ENCODE data around the gene CAMK2A.
"Not testable (repeated sequence)": the region's sequence is repeated elsewhere in the genome, so short reads cannot be mapped to it uniquely, and the experiment has no call there.

CAMK2A gene

DNA sequence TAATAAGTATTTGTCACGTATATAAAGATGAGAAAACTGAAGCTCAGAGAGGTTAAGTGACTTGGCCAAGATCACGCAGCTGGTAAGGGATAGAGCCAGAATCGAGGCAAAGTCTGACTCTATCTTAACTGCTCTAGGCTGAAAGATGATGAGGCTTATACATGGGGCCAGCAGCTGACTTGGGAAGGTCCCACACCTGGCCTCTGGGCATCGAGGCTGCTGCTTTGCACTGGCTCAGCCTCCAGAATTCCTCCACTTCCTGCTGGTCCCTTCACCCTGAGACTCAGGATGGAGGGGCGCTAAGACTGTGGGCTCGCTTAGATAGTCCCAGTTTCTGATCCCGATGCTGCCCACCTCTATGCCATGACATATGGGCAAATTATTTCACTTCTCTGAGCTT, 35.2 kb downstream of the CAMK2A start:
- TF ChIP-seq, protein P1, sequence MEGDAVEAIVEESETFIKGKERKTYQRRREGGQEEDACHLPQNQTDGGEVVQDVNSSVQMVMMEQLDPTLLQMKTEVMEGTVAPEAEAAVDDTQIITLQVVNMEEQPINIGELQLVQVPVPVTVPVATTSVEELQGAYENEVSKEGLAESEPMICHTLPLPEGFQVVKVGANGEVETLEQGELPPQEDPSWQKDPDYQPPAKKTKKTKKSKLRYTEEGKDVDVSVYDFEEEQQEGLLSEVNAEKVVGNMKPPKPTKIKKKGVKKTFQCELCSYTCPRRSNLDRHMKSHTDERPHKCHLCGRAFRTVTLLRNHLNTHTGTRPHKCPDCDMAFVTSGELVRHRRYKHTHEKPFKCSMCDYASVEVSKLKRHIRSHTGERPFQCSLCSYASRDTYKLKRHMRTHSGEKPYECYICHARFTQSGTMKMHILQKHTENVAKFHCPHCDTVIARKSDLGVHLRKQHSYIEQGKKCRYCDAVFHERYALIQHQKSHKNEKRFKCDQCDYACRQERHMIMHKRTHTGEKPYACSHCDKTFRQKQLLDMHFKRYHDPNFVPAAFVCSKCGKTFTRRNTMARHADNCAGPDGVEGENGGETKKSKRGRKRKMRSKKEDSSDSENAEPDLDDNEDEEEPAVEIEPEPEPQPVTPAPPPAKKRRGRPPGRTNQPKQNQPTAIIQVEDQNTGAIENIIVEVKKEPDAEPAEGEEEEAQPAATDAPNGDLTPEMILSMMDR (IDR thresholded peaks at IDR 0.05; ENCODE audit: unreplicated experiment in 3 of 3) = no peak
- Mint-ChIP-seq H3K4me1 (peaks cover 12% of the 10 kb centered on the region), H3K4me3 (no peak overlapping the region), H3K9me3 (no peaks in the 10 kb centered on the region), H3K27me3 (ENCODE audit: low read depth) (no peaks in the 10 kb centered on the region), H3K36me3 (ENCODE audit: low read depth) (no peaks in the 10 kb centered on the region), H3K27ac (no peak overlapping the region)

DNA sequence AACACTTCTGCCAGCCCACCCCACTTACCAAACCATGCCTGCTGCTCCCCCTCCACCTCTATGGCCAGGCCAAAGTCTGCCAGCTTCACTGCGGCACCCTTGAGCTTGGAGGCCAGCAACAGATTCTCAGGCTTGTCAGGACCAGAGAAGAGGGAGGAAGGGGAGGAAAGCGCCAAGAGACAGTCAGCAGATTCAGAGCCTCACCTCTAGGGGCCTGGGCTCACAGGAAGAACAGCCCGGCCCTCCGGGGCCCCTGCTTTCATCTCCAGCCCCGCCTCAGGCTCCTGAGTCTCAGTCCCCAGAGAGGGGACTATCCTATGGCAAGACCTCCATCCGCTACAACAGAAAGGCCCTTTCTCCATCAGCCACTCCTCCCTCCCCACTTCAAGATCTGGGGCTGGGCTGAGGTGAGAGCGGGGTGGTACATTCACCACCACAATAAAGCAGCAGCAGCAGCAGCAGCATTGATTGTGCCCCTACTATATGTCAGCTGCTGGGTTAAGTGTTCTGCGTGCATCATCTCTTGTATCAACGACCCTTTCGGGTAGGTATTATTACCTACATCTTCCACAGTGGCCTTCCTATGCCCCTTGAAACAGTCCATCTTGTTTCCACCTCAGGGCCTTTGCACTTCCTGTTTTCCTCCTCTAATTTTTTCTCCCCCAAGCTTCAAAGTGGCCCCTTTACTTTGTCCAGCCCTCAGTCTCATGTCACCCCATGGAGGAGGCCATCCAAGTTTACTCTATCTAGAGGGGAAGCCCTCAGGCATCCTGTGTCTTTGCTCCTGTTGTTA, 36.0 kb downstream of the CAMK2A start:
- TF ChIP-seq, protein P1 (IDR thresholded peaks at IDR 0.05; ENCODE audit: unreplicated experiment in 3 of 3) = no peak
- peak overlapping the region in 1 of 3 experiments; percentile 36 for H3K27ac Mint-ChIP-seq
- H3K36me3 Mint-ChIP-seq (ENCODE audit: low read depth) = no peaks in the 10 kb centered on the region

GRCh38 chr5:150252489-150252888, 37.1 kb downstream of the CAMK2A start:
- H3K36me3 Mint-ChIP-seq (ENCODE audit: low read depth) = no peaks in the 10 kb centered on the region
- H3K9me3 Mint-ChIP-seq = no peaks in the 10 kb centered on the region
- H3K27ac Mint-ChIP-seq = no peak overlapping the region
- no peaks in the 10 kb centered on the region for H3K27me3 Mint-ChIP-seq (ENCODE audit: low read depth)
- peaks cover 13% of the 10 kb centered on the region for H3K4me1 Mint-ChIP-seq
- no peak overlapping the region for H3K4me3 Mint-ChIP-seq
- TF ChIP-seq, protein P1 (IDR thresholded peaks at IDR 0.05; ENCODE audit: unreplicated experiment in 3 of 3) = no peak

More for the DNA sequence above, 36.0 kb downstream of the CAMK2A start:
- no peaks in the 10 kb centered on the region for H3K9me3 Mint-ChIP-seq
- peaks cover 12% of the 10 kb centered on the region for H3K4me1 Mint-ChIP-seq
- no peaks in the 10 kb centered on the region for H3K27me3 Mint-ChIP-seq (ENCODE audit: low read depth)
- H3K4me3 Mint-ChIP-seq = no peak overlapping the region

- Mint-ChIP-seq H3K36me3 (ENCODE audit: low read depth) (no peaks in the 10 kb centered on the region), H3K4me1 (peaks cover 23% of the 10 kb centered on the region), H3K4me3 (no peak overlapping the region), H3K27ac (no peak overlapping the region), H3K27me3 (ENCODE audit: low read depth) (peaks cover 5% of the 10 kb centered on the region), H3K9me3 (no peaks in the 10 kb centered on the region)
- TF ChIP-seq, protein P1 (IDR thresholded peaks at IDR 0.05; ENCODE audit: unreplicated experiment in 3 of 3) = no peak
Observed at GRCh38 chr5:150251504-150251903, 38.1 kb downstream of the CAMK2A start.

DNA sequence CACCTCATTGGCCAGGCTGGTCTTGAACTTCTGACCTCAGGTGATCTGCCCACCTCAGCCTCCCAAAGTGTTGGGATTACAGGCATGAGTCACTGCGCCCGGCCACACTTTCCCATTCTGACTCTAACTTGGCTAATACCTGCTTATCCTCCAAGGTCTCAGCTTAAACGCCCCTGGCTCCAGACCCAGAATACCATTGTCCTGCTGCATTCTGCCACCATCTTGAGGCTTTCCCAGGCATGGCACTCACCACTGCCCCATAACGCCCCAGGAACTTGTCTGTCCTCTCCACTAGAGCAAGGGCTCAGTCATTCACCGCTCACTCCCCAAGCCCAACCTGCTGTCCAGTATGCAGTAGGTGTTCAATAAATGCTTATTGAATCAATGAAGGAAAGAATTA, 39.8 kb downstream of the CAMK2A start:
- TF ChIP-seq, protein P1 (IDR thresholded peaks at IDR 0.05; ENCODE audit: unreplicated experiment in 3 of 3) = no peak
- peaks cover 28% of the 10 kb centered on the region for H3K4me1 Mint-ChIP-seq
- H3K9me3 Mint-ChIP-seq = no peaks in the 10 kb centered on the region

DNA sequence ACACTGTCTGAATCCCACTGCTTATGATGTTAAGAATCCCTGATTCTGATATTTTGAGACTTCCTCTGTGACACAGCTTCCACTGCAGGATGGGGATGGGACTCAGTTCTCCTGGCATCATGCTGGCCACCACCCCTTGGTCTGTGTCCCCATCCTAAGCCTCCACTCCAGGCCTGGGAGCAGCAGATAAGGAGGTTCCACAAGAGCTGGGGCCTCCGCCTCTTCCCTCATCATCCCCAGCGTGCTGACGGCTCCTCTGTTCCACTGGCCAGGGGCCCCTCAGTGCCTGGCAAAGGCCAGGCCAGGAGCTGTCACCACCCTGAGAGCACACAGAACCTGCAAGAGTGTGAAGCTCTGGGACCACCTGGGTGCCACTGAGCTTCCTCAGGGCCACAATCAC, 40.6 kb downstream of the CAMK2A start:
- Mint-ChIP-seq H3K27me3 (ENCODE audit: low read depth) (peaks cover 5% of the 10 kb centered on the region), H3K4me3 (no peak overlapping the region), H3K4me1 (peaks cover 31% of the 10 kb centered on the region), H3K9me3 (no peaks in the 10 kb centered on the region), H3K27ac (no peak overlapping the region), H3K36me3 (ENCODE audit: low read depth) (no peaks in the 10 kb centered on the region)
- TF ChIP-seq, protein P1 (IDR thresholded peaks at IDR 0.05; ENCODE audit: unreplicated experiment in 3 of 3) = no peak

More for the DNA sequence above, 39.8 kb downstream of the CAMK2A start:
- H3K4me3 Mint-ChIP-seq = no peak overlapping the region
- H3K36me3 Mint-ChIP-seq (ENCODE audit: low read depth) = no peaks in the 10 kb centered on the region
- no peak overlapping the region for H3K27ac Mint-ChIP-seq
- H3K27me3 Mint-ChIP-seq (ENCODE audit: low read depth) = peaks cover 5% of the 10 kb centered on the region

DNA sequence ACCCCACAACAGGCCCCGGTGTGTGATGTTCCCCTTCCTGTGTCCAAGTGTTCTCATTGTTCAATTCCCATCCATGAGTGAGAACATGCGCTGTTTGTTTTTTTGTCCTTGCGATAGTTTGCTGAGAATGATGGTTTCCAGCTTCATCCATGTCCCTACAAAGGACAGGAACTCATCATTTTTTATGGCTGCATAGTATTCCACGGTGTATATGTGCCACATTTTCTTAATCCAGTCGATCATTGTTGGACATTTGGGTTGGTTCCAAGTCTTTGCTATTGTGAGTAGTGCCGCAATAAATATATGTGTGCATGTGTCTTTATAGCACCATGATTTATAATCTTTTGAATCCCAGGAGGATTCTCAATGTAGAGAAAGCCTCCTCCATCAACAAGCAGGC, 41.1 kb downstream of the CAMK2A start:
- H3K4me1 Mint-ChIP-seq = peaks cover 35% of the 10 kb centered on the region
- H3K27me3 Mint-ChIP-seq (ENCODE audit: low read depth); H3K27ac Mint-ChIP-seq; H3K36me3 Mint-ChIP-seq (ENCODE audit: low read depth); H3K9me3 Mint-ChIP-seq; H3K4me3 Mint-ChIP-seq: not testable (repeated sequence)

Data from nephron (organoid).